H7 (cell line): ENCODE results near the gene RBM43. TPM values are rescaled to one million over a fixed set of nuclear protein-coding genes. Genes with fewer than 3 reads are reported as not detected.
"Not testable (repeated sequence)": the region's sequence is repeated elsewhere in the genome, so short reads cannot be mapped to it uniquely, and the experiment has no call there.

ENCODE experiments used
- DNase-seq: peaks from one replicate; pipeline ENCODE4 v3.0.0; 2012
- H3K27me3 ChIP-seq: 2 replicates; pipeline ENCODE4 v1.6.0; 2011; ENCODE audit warnings: mild to moderate bottlenecking, low read length; ENCODE audit not compliant: control insufficient read depth, insufficient read depth
- H3K36me3 ChIP-seq: replicated peaks from 2 replicates; pipeline ENCODE4 v1.5.1; 2011; ENCODE audit warnings: low read length; ENCODE audit not compliant: control insufficient read depth, insufficient read depth
- H3K4me3 ChIP-seq: 2 replicates; pipeline ENCODE4 v1.5.1; 2011; ENCODE audit warnings: low read depth, mild to moderate bottlenecking, control low read depth, low read length, moderate library complexity; ENCODE audit not compliant: insufficient read depth
- total RNA-seq: library from RNA; depleted of rRNA; stranded (reverse); fragments of >200 nt; shearing (Covaris generic); gene quantifications from 2 replicates; pipeline ENCODE4 v1.2.3, GENCODE V29; 2014; rRNA removed

RBM43 gene
- 0.59 and 4.1 TPM in 2 replicates for total RNA-seq

- Histone ChIP-seq H3K4me3 (peak within 1 kb of the TSS; percentile 62), H3K27me3 (no peaks in the 10 kb centered on the region; the same call in 1 of the 2 replicates), H3K36me3 (no peaks in the 10 kb centered on the region)
- peak; percentile 83 for DNase-seq
Observed at GRCh38 chr2:151261231-151261976, at the start of gene RBM43. Gene RBM43 (minus strand): TSS chr2:151261863. CDS start chr2:151261727, 136 bp downstream.

GRCh38 chr2:151310313-151310712 lies 48.6 kb upstream of the RBM43 start:
- H3K4me3 ChIP-seq, DNase-seq, H3K27me3 ChIP-seq, H3K36me3 ChIP-seq: not testable (repeated sequence)

- DNase-seq = no peak
- Histone ChIP-seq H3K27me3 (no peaks in the 10 kb centered on the region), H3K4me3 (no peak overlapping the region), H3K36me3 (no peaks in the 10 kb centered on the region)
Observed at GRCh38 chr2:151306621-151307020, 45.0 kb upstream of the RBM43 start.

GRCh38 chr2:151305129-151305691 lies 43.5 kb upstream of the RBM43 start:
- no peak for DNase-seq
- H3K27me3 ChIP-seq = no peaks in the 10 kb centered on the region
- no peak overlapping the region for H3K4me3 ChIP-seq
- no peaks in the 10 kb centered on the region for H3K36me3 ChIP-seq

- Histone ChIP-seq H3K4me3 (no peak overlapping the region), H3K27me3 (no peaks in the 10 kb centered on the region), H3K36me3 (no peaks in the 10 kb centered on the region)
- DNase-seq = no peak
Observed at GRCh38 chr2:151302879-151303278, 41.2 kb upstream of the RBM43 start.

GRCh38 chr2:151302404-151302803 lies 40.7 kb upstream of the RBM43 start:
- no peak overlapping the region for H3K4me3 ChIP-seq
- no peaks in the 10 kb centered on the region for H3K27me3 ChIP-seq
- no peaks in the 10 kb centered on the region for H3K36me3 ChIP-seq
- DNase-seq = no peak

- Histone ChIP-seq H3K4me3 (no peak overlapping the region), H3K27me3 (no peaks in the 10 kb centered on the region), H3K36me3 (no peaks in the 10 kb centered on the region)
- DNase-seq = no peak
Observed at GRCh38 chr2:151299920-151300539, 38.4 kb upstream of the RBM43 start.

- Histone ChIP-seq H3K4me3 (no peak overlapping the region), H3K36me3 (no peaks in the 10 kb centered on the region), H3K27me3 (no peaks in the 10 kb centered on the region)
- no peak for DNase-seq
Observed at GRCh38 chr2:151297882-151298281, 36.2 kb upstream of the RBM43 start.

- not testable (repeated sequence) for DNase-seq, H3K27me3 ChIP-seq, H3K4me3 ChIP-seq, H3K36me3 ChIP-seq
Observed at GRCh38 chr2:151295926-151296325, 34.3 kb upstream of the RBM43 start.

GRCh38 chr2:151292546-151292945 lies 30.9 kb upstream of the RBM43 start:
- no peak overlapping the region for H3K4me3 ChIP-seq
- no peak for DNase-seq
- H3K27me3 ChIP-seq = no peaks in the 10 kb centered on the region
- H3K36me3 ChIP-seq = no peaks in the 10 kb centered on the region

GRCh38 chr2:151292141-151292540 lies 30.5 kb upstream of the RBM43 start:
- no peak overlapping the region for H3K4me3 ChIP-seq
- no peak for DNase-seq
- no peaks in the 10 kb centered on the region for H3K36me3 ChIP-seq
- no peaks in the 10 kb centered on the region for H3K27me3 ChIP-seq

- Histone ChIP-seq H3K27me3 (no peaks in the 10 kb centered on the region), H3K4me3 (no peak overlapping the region), H3K36me3 (no peaks in the 10 kb centered on the region)
- DNase-seq = no peak
Observed at GRCh38 chr2:151291224-151291623, 29.6 kb upstream of the RBM43 start.

- Histone ChIP-seq H3K36me3 (no peaks in the 10 kb centered on the region), H3K4me3 (peak overlapping the region; percentile 64)
- DNase-seq = peak; percentile 45
Observed at GRCh38 chr2:151289972-151290866, 28.6 kb upstream of the RBM43 start.

GRCh38 chr2:151287513-151288250 lies 26.0 kb upstream of the RBM43 start:
- no peaks in the 10 kb centered on the region for H3K36me3 ChIP-seq
- no peak for DNase-seq

More at GRCh38 chr2:151289972-151290866, 28.6 kb upstream of the RBM43 start:
- H3K27me3 ChIP-seq = no peaks in the 10 kb centered on the region

More at GRCh38 chr2:151287513-151288250, 26.0 kb upstream of the RBM43 start:
- Histone ChIP-seq H3K27me3 (no peaks in the 10 kb centered on the region), H3K4me3 (no peak overlapping the region)
